OCI-LY7 (cell line): Measurements from ENCODE around the gene NRXN2. TPM values are rescaled to one million over a fixed set of nuclear protein-coding genes. Genes with fewer than 3 reads are reported as not detected.

ENCODE experiments used
- BruUV-seq: library from RNA; stranded (reverse); fragments of 400-500 nt; replicated peaks from 2 replicates; lab custom pipeline; 2021; lab: Mats Ljungman, UMichigan
- CTCF ChIA-PET: fragments of 300-600 bp; sonication (Branson Sonifier 250); formaldehyde crosslinking; loops from one replicate; lab custom pipeline; 2022; ENCODE audit warnings: antibody characterized with exemption; ENCODE audit not compliant: unreplicated experiment; lab: Charles Lee
- POLR2A ChIA-PET: fragments of 300-600 bp; sonication (Branson Sonifier 250); formaldehyde crosslinking; loops from one replicate; lab custom pipeline; 2022; ENCODE audit warnings: antibody characterized with exemption; lab: Charles Lee
- DNase-seq: peaks from one replicate; pipeline ENCODE4 v3.0.0-alpha.2; 2015; ENCODE audit warnings: low spot score
- H2AFZ ChIP-seq: fragments of 200-600 bp; sonication (generic), shearing (Covaris generic); 2 replicates; pipeline ENCODE4 v1.6.1; 2014; ENCODE audit warnings: mild to moderate bottlenecking, antibody characterized with exemption, low read length, moderate library complexity
- H3K27ac ChIP-seq: fragments of 200-600 bp; sonication (generic); 2 replicates; pipeline ENCODE4 v1.5.1; 2014; ENCODE audit warnings: mixed run types, low read depth, mild to moderate bottlenecking, moderate library complexity, low read length, inconsistent platforms; ENCODE audit not compliant: poor library complexity, severe bottlenecking
- H3K36me3 ChIP-seq: fragments of 200-600 bp; sonication (generic); 2 replicates; pipeline ENCODE4 v1.6.1; 2014; ENCODE audit warnings: mild to moderate bottlenecking, antibody characterized with exemption, low read length, moderate library complexity, mixed read lengths; ENCODE audit not compliant: insufficient read depth
- H3K4me1 ChIP-seq: fragments of 200-600 bp; sonication (generic); 2 replicates; pipeline ENCODE4 v1.5.1; 2014; ENCODE audit warnings: mild to moderate bottlenecking, low read length; ENCODE audit not compliant: insufficient read depth, poor library complexity, severe bottlenecking
- H3K4me2 ChIP-seq: fragments of 200-600 bp; sonication (generic); 2 replicates; pipeline ENCODE4 v1.6.1; 2014; ENCODE audit warnings: mild to moderate bottlenecking, low read length
- H3K4me3 ChIP-seq: fragments of 200-600 bp; sonication (generic); 2 replicates; pipeline ENCODE4 v1.5.1; 2014; ENCODE audit warnings: mild to moderate bottlenecking, low read depth, low read length; ENCODE audit not compliant: poor library complexity, severe bottlenecking
- H3K79me2 ChIP-seq: fragments of 200-600 bp; sonication (generic); 2 replicates; pipeline ENCODE4 v1.6.1; 2016; ENCODE audit warnings: low read depth, mild to moderate bottlenecking, low read length, moderate library complexity, mixed read lengths; ENCODE audit not compliant: insufficient read depth
- H3K9me2 ChIP-seq: fragments of 200-600 bp; sonication (generic); 2 replicates; pipeline ENCODE4 v1.6.1; 2016; ENCODE audit warnings: mild to moderate bottlenecking, low read length, mixed read lengths; ENCODE audit not compliant: insufficient read depth
- H3K9me3 ChIP-seq: fragments of 200-600 bp; sonication (generic); 2 replicates; pipeline ENCODE4 v1.6.1; 2014; ENCODE audit warnings: mild to moderate bottlenecking, mixed run types, low read length, mixed read lengths
- H4K20me1 ChIP-seq: fragments of 200-600 bp; sonication (generic); 2 replicates; pipeline ENCODE4 v1.6.1; 2014; ENCODE audit warnings: mild to moderate bottlenecking, antibody characterized with exemption, low read length, moderate library complexity, mixed read lengths; ENCODE audit not compliant: insufficient read depth
- CTCF ChIP-seq: fragments of 200-600 bp; sonication (generic); conservative IDR thresholded peaks from 2 replicates; pipeline ENCODE4 v1.5.1; 2014; ENCODE audit warnings: mild to moderate bottlenecking, antibody characterized with exemption, low read length, moderate library complexity, mixed read lengths
- EZH2phosphoT487 ChIP-seq: fragments of 200-600 bp; sonication (generic); IDR thresholded peaks from 2 replicates; pipeline ENCODE4 v1.6.1; 2018; ENCODE audit warnings: low read depth, borderline replicate concordance, mild to moderate bottlenecking, mixed run types, antibody characterized with exemption, low read length, moderate library complexity, mixed read lengths
- intact Hi-C: fragments of 100-400 bp; cut with micrococcal nuclease; formaldehyde crosslinking; loops from one replicate; pipeline ENCODE4 v1.10.0; 2022; ENCODE audit not compliant: unreplicated experiment
- total RNA-seq, 2 experiments: library from RNA; depleted of rRNA in 1 of 2; stranded (reverse); fragments of >200 nt in 1 of 2; shearing (Covaris generic) in 1 of 2; gene quantifications; 2 replicates each; pipeline ENCODE4 v1.2.3, GENCODE V29; 2014 to 2022

NRXN2 gene
- total RNA-seq, 2 experiments from 2014 or later, result 2.4 to 3.3 TPM

GRCh38 chr11:64718780-64719124 is 4.2 kb downstream of the NRXN2 start:
- Histone ChIP-seq H3K9me2 (no peaks in the 10 kb centered on the region), H3K4me3 (no peak overlapping the region), H2AFZ (no peak overlapping the region), H3K4me2 (no peak overlapping the region), H4K20me1 (no peaks in the 10 kb centered on the region), H3K79me2 (no peaks in the 10 kb centered on the region), H3K27ac (no peak overlapping the region), H3K9me3 (no peaks in the 10 kb centered on the region), H3K36me3 (no peaks in the 10 kb centered on the region), H3K4me1 (peaks cover 8% of the 10 kb centered on the region)
- no TSS peak for BruUV-seq
- TF ChIP-seq EZH2phosphoT487 (no peak), CTCF (no peak)
- intact Hi-C loops, result no loop called here
- ChIA-PET CTCF (no interaction called here), POLR2A (no interaction called here)
- no peak for DNase-seq

DNA sequence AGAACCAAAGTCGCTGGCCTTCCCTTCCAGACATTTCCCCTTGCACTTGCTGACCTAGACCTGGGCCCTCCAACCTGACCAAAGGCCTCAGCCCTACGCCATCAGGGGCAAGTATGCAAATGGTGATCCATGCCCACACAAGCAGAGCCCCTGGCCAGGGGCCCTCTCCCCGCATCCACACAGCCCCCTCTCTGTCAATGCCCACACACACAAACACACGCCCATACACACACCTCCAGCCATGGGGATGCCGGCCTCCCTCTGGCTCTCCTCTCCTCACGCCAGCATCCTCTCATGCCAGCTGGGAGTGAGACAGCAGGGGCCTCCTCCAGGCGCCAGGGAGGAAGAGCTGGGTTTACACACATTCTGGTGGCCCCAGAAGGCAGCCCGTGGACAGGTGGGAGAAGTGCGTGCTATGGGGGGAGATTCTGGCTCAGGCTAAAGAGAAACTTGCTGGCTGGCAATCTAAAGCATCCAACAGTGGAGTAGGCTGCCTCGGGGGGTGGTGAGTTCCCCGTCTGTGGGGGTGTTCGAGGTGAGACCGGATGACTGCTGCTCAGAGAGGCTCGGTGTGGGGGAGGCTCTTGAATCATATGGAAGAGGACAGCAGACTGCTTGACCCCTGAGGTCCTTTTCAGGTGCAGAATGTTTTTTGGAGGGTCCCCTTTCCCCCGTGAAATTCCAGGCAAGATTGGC is 4.8 kb downstream of the NRXN2 start:
- Histone ChIP-seq H4K20me1 (no peaks in the 10 kb centered on the region), H2AFZ (no peak overlapping the region), H3K4me2 (no peak overlapping the region), H3K9me2 (no peaks in the 10 kb centered on the region), H3K9me3 (no peaks in the 10 kb centered on the region), H3K4me1 (peaks cover 4% of the 10 kb centered on the region), H3K36me3 (no peaks in the 10 kb centered on the region), H3K79me2 (no peaks in the 10 kb centered on the region), H3K27ac (no peak overlapping the region), H3K4me3 (no peak overlapping the region)
- TF ChIP-seq CTCF (no peak), EZH2phosphoT487 (no peak)
- BruUV-seq, result no TSS peak
- intact Hi-C loops, result no loop called here
- CTCF ChIA-PET, result no interaction called here
- DNase-seq, result no peak
- POLR2A ChIA-PET, result interaction anchor here (1.3 kb wide), 1 partner anchor 13 kb away, joined by 5 read pairs; no protein-coding TSS in a partner anchor

- H3K27ac ChIP-seq, result no peak overlapping the region
- H3K4me1 ChIP-seq, result peaks cover 4% of the 10 kb centered on the region
- TF ChIP-seq EZH2phosphoT487 (no peak), CTCF (0 out of 2 replicates have a peak, but pooled peaks have one; percentile 20)
- DNase-seq, result no peak
- H3K36me3 ChIP-seq, result no peaks in the 10 kb centered on the region
- no peaks in the 10 kb centered on the region for H3K79me2 ChIP-seq
- BruUV-seq, result no TSS peak
- ChIA-PET POLR2A (interaction anchor here (1.3 kb wide), 1 partner anchor 12 kb away, joined by 5 read pairs; no protein-coding TSS in a partner anchor), CTCF (no interaction called here)
- no peak overlapping the region for H3K4me3 ChIP-seq
- H2AFZ ChIP-seq, result no peak overlapping the region
- H3K9me2 ChIP-seq, result no peaks in the 10 kb centered on the region
- intact Hi-C loops, result no loop called here
- no peaks in the 10 kb centered on the region for H4K20me1 ChIP-seq
- H3K9me3 ChIP-seq, result no peaks in the 10 kb centered on the region
- no peak overlapping the region for H3K4me2 ChIP-seq
Observed at GRCh38 chr11:64717268-64717578, 5.8 kb downstream of the NRXN2 start.
